PFSK-1 (cell line): Measurements from ENCODE around the gene RGS10.
A peak's percentile ranks its signal among the peaks of the same experiment; 100 is the strongest.

Source experiments
- FOXP2 ChIP-seq: optimal IDR thresholded peaks from 2 replicates; pipeline ENCODE3; 2011; ENCODE audit warnings: borderline replicate concordance, control low read depth, inconsistent platforms; ENCODE audit not compliant: insufficient read depth; ENCODE audit errors: extremely low read length, extremely low read depth
- POLR2AphosphoS5 ChIP-seq: IDR thresholded peaks from 2 replicates; pipeline ENCODE4 v1.6.1; 2012; ENCODE audit warnings: low read depth, mild to moderate bottlenecking, control low read depth, low read length, moderate library complexity
- SIN3A ChIP-seq: IDR thresholded peaks from 2 replicates; pipeline ENCODE4 v1.6.1; 2012; ENCODE audit warnings: mild to moderate bottlenecking, low read length, moderate library complexity, borderline replicate concordance; ENCODE audit not compliant: insufficient read depth
- TAF1 ChIP-seq: IDR thresholded peaks from 2 replicates; pipeline ENCODE4 v1.6.1; 2012; ENCODE audit warnings: low read length, control low read depth, borderline replicate concordance; ENCODE audit not compliant: insufficient read depth
- TF ChIP-seq, protein P1 (sequence below), 2 experiments: IDR thresholded peaks; 2 replicates each; pipeline versions ENCODE4 v1.6.1 to v1.8.0; 2011 to 2012; ENCODE audit warnings: low read depth in 2 of 2, low read length in 2 of 2, control low read depth in 1 of 2, inconsistent platforms in 1 of 2, mild to moderate bottlenecking in 1 of 2, moderate library complexity in 1 of 2; ENCODE audit not compliant: insufficient read depth in 1 of 2

RGS10 gene

DNA sequence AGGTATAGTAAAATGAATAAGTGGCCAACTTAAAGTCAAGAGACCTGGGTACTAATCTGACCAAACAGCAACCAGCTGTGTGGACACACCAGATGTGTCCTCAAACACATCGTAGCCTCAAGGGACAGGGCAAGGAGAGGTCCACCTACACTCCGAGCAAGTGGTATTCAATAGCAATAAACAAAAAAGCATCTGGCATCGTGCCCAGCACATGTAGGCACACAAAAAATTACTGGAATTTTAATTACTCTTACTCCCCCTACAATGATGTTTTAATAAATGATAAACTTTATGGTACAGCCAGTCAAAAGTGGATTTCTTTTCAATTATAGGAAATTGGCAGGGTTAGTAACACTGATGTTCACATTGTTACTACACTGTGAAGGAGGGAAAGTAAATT is 3.5 kb upstream of the RGS10 start:
- no peak for TF ChIP-seq TAF1
- no peak for TF ChIP-seq FOXP2
- no peak for TF ChIP-seq POLR2AphosphoS5
- no peak for TF ChIP-seq SIN3A
- TF ChIP-seq, protein P1, sequence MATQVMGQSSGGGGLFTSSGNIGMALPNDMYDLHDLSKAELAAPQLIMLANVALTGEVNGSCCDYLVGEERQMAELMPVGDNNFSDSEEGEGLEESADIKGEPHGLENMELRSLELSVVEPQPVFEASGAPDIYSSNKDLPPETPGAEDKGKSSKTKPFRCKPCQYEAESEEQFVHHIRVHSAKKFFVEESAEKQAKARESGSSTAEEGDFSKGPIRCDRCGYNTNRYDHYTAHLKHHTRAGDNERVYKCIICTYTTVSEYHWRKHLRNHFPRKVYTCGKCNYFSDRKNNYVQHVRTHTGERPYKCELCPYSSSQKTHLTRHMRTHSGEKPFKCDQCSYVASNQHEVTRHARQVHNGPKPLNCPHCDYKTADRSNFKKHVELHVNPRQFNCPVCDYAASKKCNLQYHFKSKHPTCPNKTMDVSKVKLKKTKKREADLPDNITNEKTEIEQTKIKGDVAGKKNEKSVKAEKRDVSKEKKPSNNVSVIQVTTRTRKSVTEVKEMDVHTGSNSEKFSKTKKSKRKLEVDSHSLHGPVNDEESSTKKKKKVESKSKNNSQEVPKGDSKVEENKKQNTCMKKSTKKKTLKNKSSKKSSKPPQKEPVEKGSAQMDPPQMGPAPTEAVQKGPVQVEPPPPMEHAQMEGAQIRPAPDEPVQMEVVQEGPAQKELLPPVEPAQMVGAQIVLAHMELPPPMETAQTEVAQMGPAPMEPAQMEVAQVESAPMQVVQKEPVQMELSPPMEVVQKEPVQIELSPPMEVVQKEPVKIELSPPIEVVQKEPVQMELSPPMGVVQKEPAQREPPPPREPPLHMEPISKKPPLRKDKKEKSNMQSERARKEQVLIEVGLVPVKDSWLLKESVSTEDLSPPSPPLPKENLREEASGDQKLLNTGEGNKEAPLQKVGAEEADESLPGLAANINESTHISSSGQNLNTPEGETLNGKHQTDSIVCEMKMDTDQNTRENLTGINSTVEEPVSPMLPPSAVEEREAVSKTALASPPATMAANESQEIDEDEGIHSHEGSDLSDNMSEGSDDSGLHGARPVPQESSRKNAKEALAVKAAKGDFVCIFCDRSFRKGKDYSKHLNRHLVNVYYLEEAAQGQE (IDR thresholded peaks at IDR 0.05; ENCODE audit: insufficient read depth in 1 of 2, low read depth in 2 of 2, low read length in 2 of 2), result no peak

DNA sequence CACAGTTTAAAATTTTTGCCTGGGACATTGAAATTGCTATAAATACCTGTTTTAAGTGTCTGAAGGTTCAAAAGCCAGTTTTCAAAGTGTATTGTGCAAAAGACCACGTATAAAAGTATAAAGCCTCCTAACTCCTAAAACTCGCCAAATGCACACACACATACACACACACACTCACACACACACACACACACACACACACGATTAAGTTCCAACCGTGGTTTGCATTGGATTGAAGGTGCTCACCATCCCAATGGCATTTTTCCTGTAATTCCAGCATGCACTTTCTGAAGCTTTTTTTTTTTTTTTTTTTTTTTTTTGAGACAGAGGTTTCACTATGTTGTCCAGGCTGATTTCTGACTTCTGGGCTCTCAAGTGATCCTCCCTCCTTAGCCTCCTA is 2.8 kb upstream of the RGS10 start:
- TF ChIP-seq TAF1, result no peak
- no peak for TF ChIP-seq FOXP2
- no peak for TF ChIP-seq SIN3A
- TF ChIP-seq POLR2AphosphoS5, result no peak
- TF ChIP-seq, protein P1 (IDR thresholded peaks at IDR 0.05; ENCODE audit: insufficient read depth in 1 of 2, low read depth in 2 of 2, low read length in 2 of 2), result no peak

DNA sequence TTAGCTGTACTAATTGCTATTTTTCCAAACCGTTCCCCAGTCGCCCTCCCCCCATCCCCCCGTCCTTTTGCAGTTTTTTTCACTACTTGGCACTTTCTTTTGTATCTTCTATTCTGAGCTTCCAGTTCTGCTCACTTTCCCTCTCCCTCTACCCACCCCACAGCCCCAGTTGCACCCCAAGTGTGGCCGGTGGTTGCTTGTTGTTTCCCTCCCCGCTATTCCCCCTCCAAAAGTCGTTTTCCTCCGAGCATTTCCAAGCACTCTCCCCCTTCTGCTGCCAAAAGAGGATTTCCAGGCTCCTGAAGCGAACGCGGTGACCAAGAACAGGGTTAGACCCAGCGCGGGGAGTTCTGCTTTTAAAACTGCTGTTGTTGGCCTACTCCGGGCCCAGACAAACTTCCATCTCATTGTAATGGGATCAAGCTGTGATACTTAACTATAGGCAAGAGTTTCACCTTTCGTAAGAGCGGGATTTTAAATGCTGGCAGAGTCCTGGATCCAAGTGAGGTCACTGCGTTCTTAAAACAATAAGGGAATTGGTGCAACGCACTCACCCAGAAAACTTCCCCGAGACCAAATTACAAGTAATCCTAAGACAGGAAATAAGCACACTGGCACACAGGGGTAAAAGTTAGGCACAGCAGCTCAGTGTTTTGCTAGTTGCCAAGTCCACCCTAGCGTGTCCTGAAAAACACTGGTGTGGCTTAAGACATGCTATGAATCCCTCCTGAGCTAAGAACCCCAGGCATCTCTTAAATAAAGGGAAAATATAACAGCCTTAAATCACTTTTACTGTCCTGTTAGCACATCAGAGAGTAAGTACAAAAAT is 1.5 kb upstream of the RGS10 start:
- TF ChIP-seq POLR2AphosphoS5 (no peak), TAF1 (no peak), FOXP2 (no peak), SIN3A (no peak)

DNA sequence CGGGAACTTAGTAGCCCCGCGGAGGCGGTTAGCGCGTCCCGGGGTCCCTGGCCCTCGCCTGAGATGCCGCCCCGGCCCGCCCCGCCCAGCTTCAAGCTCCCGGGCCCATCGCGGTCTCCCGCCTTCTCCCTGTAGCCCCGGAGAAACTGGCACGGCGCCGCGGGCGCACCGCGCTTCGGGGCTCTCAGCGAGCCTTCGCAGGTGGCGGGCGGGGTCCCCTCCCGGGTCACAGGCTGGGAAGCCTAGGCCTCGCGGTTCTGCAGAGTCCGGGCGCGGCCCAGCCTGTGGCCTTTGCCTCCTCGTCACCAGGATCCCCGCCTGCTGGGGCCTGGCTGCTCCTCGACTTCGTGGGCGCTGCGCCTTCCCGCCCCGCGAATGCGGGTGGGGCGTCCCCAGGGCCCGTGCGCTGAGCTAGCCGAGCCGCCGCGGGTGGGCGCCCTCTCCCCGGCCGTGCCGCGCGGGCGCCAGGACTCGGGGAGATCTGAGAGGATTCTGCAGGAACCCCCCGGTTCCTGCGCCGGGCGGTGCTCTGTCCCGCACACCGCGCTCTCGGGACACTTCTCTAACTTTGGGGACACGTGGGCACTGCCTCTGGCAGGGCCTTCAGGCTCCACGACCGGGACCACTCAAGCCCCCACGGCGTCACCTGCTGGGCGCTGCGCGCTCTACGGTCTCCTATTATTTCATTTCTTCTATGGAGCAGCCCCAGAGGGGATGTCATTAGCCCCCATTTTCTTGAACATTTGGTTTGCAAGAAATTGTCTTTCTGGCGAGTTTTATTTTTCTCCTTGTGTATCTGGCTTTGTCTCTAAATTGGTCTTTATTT is 682 bp upstream of the RGS10 start:
- TF ChIP-seq POLR2AphosphoS5 (peak; percentile 8), FOXP2 (peak; percentile 14)
- TF ChIP-seq, protein P1 (IDR thresholded peaks at IDR 0.05; ENCODE audit: insufficient read depth in 1 of 2, low read depth in 2 of 2, low read length in 2 of 2), result no peak

DNA sequence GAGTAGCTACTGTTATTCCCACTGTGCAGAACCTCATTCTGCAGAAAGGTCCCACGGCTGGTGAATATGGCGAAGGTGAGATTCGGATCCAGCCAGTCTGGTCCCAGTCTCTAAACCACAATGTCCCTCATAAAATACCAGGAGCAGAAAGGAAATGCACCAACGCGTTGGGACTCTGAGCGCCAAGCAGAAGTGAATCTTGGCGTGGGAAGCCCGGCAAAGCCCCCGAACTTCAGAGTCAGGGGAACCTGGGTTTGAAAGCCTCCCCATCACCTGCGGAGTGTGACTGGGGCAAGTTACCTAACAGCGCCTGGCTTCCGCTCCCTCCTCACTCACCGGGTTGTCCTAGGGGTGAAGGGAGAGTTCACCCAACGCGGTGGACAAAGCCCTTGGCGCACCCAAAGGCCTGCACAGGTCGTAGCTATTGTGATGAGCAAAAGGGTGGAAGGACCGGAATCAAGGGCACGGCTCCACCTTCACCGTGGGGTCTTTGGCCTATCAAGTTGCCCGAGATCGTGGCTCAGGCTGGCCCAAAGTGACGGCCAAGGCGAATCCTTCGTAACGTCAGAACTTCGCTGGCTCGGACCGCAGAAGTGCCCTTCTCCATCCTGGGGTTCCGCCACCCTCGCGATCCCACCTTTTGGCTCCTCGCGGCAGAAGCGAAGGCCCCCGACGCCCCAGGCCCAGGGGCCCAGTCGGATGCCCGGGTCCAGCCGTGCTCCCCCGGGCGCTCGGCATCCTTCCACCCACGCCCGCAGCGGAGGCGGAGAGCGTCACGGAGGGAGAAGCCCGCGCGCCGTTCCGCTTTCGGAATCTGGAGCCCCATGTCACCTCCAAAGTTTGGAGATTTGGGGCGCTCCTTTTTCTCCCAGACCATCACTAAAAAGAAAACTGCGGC is 811 bp downstream of the RGS10 start:
- no peak for TF ChIP-seq TAF1
- TF ChIP-seq FOXP2, result no peak
- TF ChIP-seq, protein P1 (IDR thresholded peaks at IDR 0.05; ENCODE audit: insufficient read depth in 1 of 2, low read depth in 2 of 2, low read length in 2 of 2), result no peak
- TF ChIP-seq POLR2AphosphoS5, result no peak
- TF ChIP-seq SIN3A, result no peak
